IPS-NIHi7 (cell line): ENCODE results near the gene BMP7.
A peak's percentile ranks its signal among the peaks of the same experiment; 100 is the strongest.
"Not testable (repeated sequence)": the region's sequence is repeated elsewhere in the genome, so short reads cannot be mapped to it uniquely, and the experiment has no call there.

ENCODE experiments used
- DNase-seq: peaks from one replicate; pipeline ENCODE4 v3.0.0; 2012; ENCODE audit warnings: mixed read lengths; ENCODE audit errors: extremely low spot score

The BMP7 gene

GRCh38 chr20:57191265-57191638 lies 75.2 kb downstream of the BMP7 start:
- not testable (repeated sequence) for DNase-seq

- no peak for DNase-seq
These were observed 75.7 kb downstream of the BMP7 start for GRCh38 chr20:57190536-57191264.

- DNase-seq = no peak
These were observed 76.7 kb downstream of the BMP7 start for GRCh38 chr20:57189713-57190112.

GRCh38 chr20:57188576-57189079 lies 77.8 kb downstream of the BMP7 start:
- DNase-seq = no peak

GRCh38 chr20:57188056-57188455 lies 78.4 kb downstream of the BMP7 start:
- DNase-seq = no peak

- no peak for DNase-seq
These were observed 79.3 kb downstream of the BMP7 start for GRCh38 chr20:57187068-57187634.

- DNase-seq = no peak
These were observed 80.2 kb downstream of the BMP7 start for GRCh38 chr20:57186192-57186591.

- DNase-seq = no peak
These were observed 81.2 kb downstream of the BMP7 start for GRCh38 chr20:57185188-57185743.

- no peak for DNase-seq
These were observed 82.9 kb downstream of the BMP7 start for GRCh38 chr20:57183457-57184009.

- no peak for DNase-seq
These were observed 84.8 kb downstream of the BMP7 start for GRCh38 chr20:57181639-57182038.

GRCh38 chr20:57180954-57181353 lies 85.5 kb downstream of the BMP7 start:
- DNase-seq = peak; percentile 69

- DNase-seq = no peak
These were observed 86.1 kb downstream of the BMP7 start for GRCh38 chr20:57180387-57180786.

- no peak for DNase-seq
These were observed 87.2 kb downstream of the BMP7 start for GRCh38 chr20:57179265-57179664.

GRCh38 chr20:57178582-57179111 lies 87.8 kb downstream of the BMP7 start:
- DNase-seq = no peak

- no peak for DNase-seq
These were observed 88.7 kb downstream of the BMP7 start for GRCh38 chr20:57177636-57178280.

GRCh38 chr20:57176842-57177241 lies 89.6 kb downstream of the BMP7 start:
- DNase-seq = no peak

- DNase-seq = no peak
These were observed 90.9 kb downstream of the BMP7 start for GRCh38 chr20:57175397-57176010.

GRCh38 chr20:57174737-57175136 lies 91.7 kb downstream of the BMP7 start:
- DNase-seq = no peak

- DNase-seq = no peak
These were observed 92.5 kb downstream of the BMP7 start for GRCh38 chr20:57173986-57174385.

- no peak for DNase-seq
These were observed 93.4 kb downstream of the BMP7 start for GRCh38 chr20:57173041-57173440.

GRCh38 chr20:57170343-57170742 lies 96.1 kb downstream of the BMP7 start:
- no peak for DNase-seq

- DNase-seq = no peak
These were observed 97.3 kb downstream of the BMP7 start for GRCh38 chr20:57169162-57169561.
